ENCODE measurements around the gene MACC1.

The MACC1 gene

GRCh38 chr7:20229646-20230500, 12.7 kb upstream of the MACC1 start:
- no peak for DNase-seq (ENCODE audit: low spot score)

- DNase-seq (ENCODE audit: low spot score), result no peak
Measured at GRCh38 chr7:20229081-20229480, 11.9 kb upstream of the MACC1 start.

GRCh38 chr7:20228654-20229053, 11.5 kb upstream of the MACC1 start:
- no peak for DNase-seq (ENCODE audit: low spot score)

GRCh38 chr7:20227291-20227795, 10.2 kb upstream of the MACC1 start:
- DNase-seq (ENCODE audit: low spot score), result no peak

GRCh38 chr7:20226860-20227259, 9.7 kb upstream of the MACC1 start:
- DNase-seq (ENCODE audit: low spot score), result no peak

- no peak for DNase-seq (ENCODE audit: low spot score)
Measured at GRCh38 chr7:20225384-20225783, 8.2 kb upstream of the MACC1 start.

GRCh38 chr7:20224025-20224424, 6.8 kb upstream of the MACC1 start:
- no peak for DNase-seq (ENCODE audit: low spot score)

GRCh38 chr7:20223356-20223755, 6.2 kb upstream of the MACC1 start:
- DNase-seq (ENCODE audit: low spot score), result no peak

- DNase-seq (ENCODE audit: low spot score), result no peak
Measured at GRCh38 chr7:20222219-20222828, 5.1 kb upstream of the MACC1 start.

- no peak for DNase-seq (ENCODE audit: low spot score)
Measured at GRCh38 chr7:20220921-20221547, 3.9 kb upstream of the MACC1 start.

GRCh38 chr7:20220293-20220761, 3.1 kb upstream of the MACC1 start:
- no peak for DNase-seq (ENCODE audit: low spot score)

- peak; percentile 7 for DNase-seq (ENCODE audit: low spot score)
Measured at GRCh38 chr7:20219446-20220292, 2.5 kb upstream of the MACC1 start.

GRCh38 chr7:20219062-20219445, 1.9 kb upstream of the MACC1 start:
- DNase-seq (ENCODE audit: low spot score), result no peak

- no peak for DNase-seq (ENCODE audit: low spot score)
Measured at GRCh38 chr7:20218279-20218678, 1.1 kb upstream of the MACC1 start.

GRCh38 chr7:20216406-20217036, 663 bp downstream of the MACC1 start:
- no peak for DNase-seq (ENCODE audit: low spot score)

- DNase-seq (ENCODE audit: low spot score), result no peak
Measured at GRCh38 chr7:20214921-20215669, 2.1 kb downstream of the MACC1 start.

- no peak for DNase-seq (ENCODE audit: low spot score)
Measured at GRCh38 chr7:20214132-20214531, 3.1 kb downstream of the MACC1 start.

GRCh38 chr7:20213378-20213777, 3.8 kb downstream of the MACC1 start:
- DNase-seq (ENCODE audit: low spot score), result no peak

GRCh38 chr7:20211376-20211775, 5.8 kb downstream of the MACC1 start:
- DNase-seq (ENCODE audit: low spot score), result no peak

GRCh38 chr7:20208651-20209307, 8.4 kb downstream of the MACC1 start:
- no peak for DNase-seq (ENCODE audit: low spot score)

Measured in SK-N-DZ (cell line).